ENCODE data around the gene OXSM.
A peak's percentile ranks its signal among the peaks of the same experiment; 100 is the strongest.

The OXSM gene

GRCh38 chr3:25785826-25786225, 4.1 kb upstream of the OXSM start:
- no peak overlapping the region for H3K18ac ChIP-seq (ENCODE audit: low read depth in 1 of 2, low read length in 2 of 2)
- no peak overlapping the region for H2BK5ac ChIP-seq (ENCODE audit: low read depth, low read length, poor library complexity, severe bottlenecking)
- H3K9me3 ChIP-seq (ENCODE audit: control insufficient read depth, low read length) = no peaks in the 10 kb centered on the region
- no peak overlapping the region for H2BK15ac ChIP-seq (ENCODE audit: low read depth, poor library complexity, severe bottlenecking)
- H3K79me1 ChIP-seq (replicated peaks; ENCODE audit: low read length, poor library complexity, severe bottlenecking) = peaks cover 9% of the 10 kb centered on the region
- no peak overlapping the region for H2BK120ac ChIP-seq (ENCODE audit: low read depth, low read length)
- H2BK12ac ChIP-seq (ENCODE audit: low read length in 2 of 2) = no peak overlapping the region
- no peak overlapping the region for H3K4me3 ChIP-seq (ENCODE audit: insufficient read depth in 1 of 2, low read depth in 1 of 2, low read length in 2 of 2)
- 83% methylated on average over 2 of the region's 3 CpGs for WGBS
- H3K4me2 ChIP-seq (ENCODE audit: low read length, poor library complexity, severe bottlenecking) = no peak overlapping the region
- no peak overlapping the region for H3K14ac ChIP-seq (ENCODE audit: low read length in 2 of 2)
- no peak overlapping the region for H4K8ac ChIP-seq (ENCODE audit: low read length)
- no peaks in the 10 kb centered on the region for H3K36me3 ChIP-seq (ENCODE audit: control insufficient read depth in 1 of 2, insufficient read depth in 2 of 2, low read depth in 1 of 2, low read length in 2 of 2)
- no peak for DNase-seq
- H3K4me1 ChIP-seq (ENCODE audit: control insufficient read depth, insufficient read depth, low read depth, low read length) = peaks cover 2% of the 10 kb centered on the region
- H3K27me3 ChIP-seq (ENCODE audit: control insufficient read depth in 1 of 2, insufficient read depth in 1 of 2, low read length in 2 of 2) = no peaks in the 10 kb centered on the region
- H3K4ac ChIP-seq (ENCODE audit: low read depth in 1 of 2, low read length in 2 of 2) = no peak overlapping the region
- no peak overlapping the region for H4K91ac ChIP-seq (ENCODE audit: low read length)
- H2AK5ac ChIP-seq (ENCODE audit: low read length, severe bottlenecking) = no peak overlapping the region
- no peak overlapping the region for H3K23ac ChIP-seq (ENCODE audit: low read length in 2 of 2)
- H3K27ac ChIP-seq (ENCODE audit: low read length, poor library complexity, severe bottlenecking) = no peak overlapping the region
- H2AFZ ChIP-seq (ENCODE audit: low read depth, low read length) = no peak overlapping the region
- no peak overlapping the region for H3K9ac ChIP-seq (ENCODE audit: low read length)

GRCh38 chr3:25787689-25788088, 2.2 kb upstream of the OXSM start:
- H3K18ac ChIP-seq (ENCODE audit: low read depth in 1 of 2, low read length in 2 of 2) = no peak overlapping the region
- H3K14ac ChIP-seq (ENCODE audit: low read length in 2 of 2) = no peak overlapping the region
- no peaks in the 10 kb centered on the region for H3K36me3 ChIP-seq (ENCODE audit: control insufficient read depth in 1 of 2, insufficient read depth in 2 of 2, low read depth in 1 of 2, low read length in 2 of 2)
- H2AK5ac ChIP-seq (ENCODE audit: low read length, severe bottlenecking) = no peak overlapping the region
- no peak overlapping the region for H2AFZ ChIP-seq (ENCODE audit: low read depth, low read length)
- no peak overlapping the region for H3K27ac ChIP-seq (ENCODE audit: low read length, poor library complexity, severe bottlenecking)
- no peak overlapping the region for H3K9ac ChIP-seq (ENCODE audit: low read length)
- H2BK15ac ChIP-seq (ENCODE audit: low read depth, poor library complexity, severe bottlenecking) = no peak overlapping the region
- no peak overlapping the region for H2BK120ac ChIP-seq (ENCODE audit: low read depth, low read length)
- WGBS = 95% methylated on average over 3 of the region's 3 CpGs
- no peak overlapping the region for H3K23ac ChIP-seq (ENCODE audit: low read length in 2 of 2)
- H3K4ac ChIP-seq (ENCODE audit: low read depth in 1 of 2, low read length in 2 of 2) = no peak overlapping the region
- no peak overlapping the region for H3K4me3 ChIP-seq (ENCODE audit: insufficient read depth in 1 of 2, low read depth in 1 of 2, low read length in 2 of 2)
- H2BK5ac ChIP-seq (ENCODE audit: low read depth, low read length, poor library complexity, severe bottlenecking) = no peak overlapping the region
- H3K4me2 ChIP-seq (ENCODE audit: low read length, poor library complexity, severe bottlenecking) = no peak overlapping the region
- no peaks in the 10 kb centered on the region for H3K9me3 ChIP-seq (ENCODE audit: control insufficient read depth, low read length)
- no peak for DNase-seq
- peaks cover 2% of the 10 kb centered on the region for H3K4me1 ChIP-seq (ENCODE audit: control insufficient read depth, insufficient read depth, low read depth, low read length)
- H2BK12ac ChIP-seq (ENCODE audit: low read length in 2 of 2) = no peak overlapping the region
- no peak overlapping the region for H4K8ac ChIP-seq (ENCODE audit: low read length)
- peaks cover 9% of the 10 kb centered on the region for H3K79me1 ChIP-seq (replicated peaks; ENCODE audit: low read length, poor library complexity, severe bottlenecking)
- H3K27me3 ChIP-seq (ENCODE audit: control insufficient read depth in 1 of 2, insufficient read depth in 1 of 2, low read length in 2 of 2) = no peaks in the 10 kb centered on the region
- H4K91ac ChIP-seq (ENCODE audit: low read length) = no peak overlapping the region

- DNase-seq = no peak
- Histone ChIP-seq H3K9ac (ENCODE audit: low read length) (peak overlapping the region; percentile 94), H4K8ac (ENCODE audit: low read length) (no peak overlapping the region), H3K18ac (ENCODE audit: low read depth in 1 of 2, low read length in 2 of 2) (no peak overlapping the region), H3K14ac (ENCODE audit: low read length in 2 of 2) (no peak overlapping the region), H3K4me3 (ENCODE audit: insufficient read depth in 1 of 2, low read depth in 1 of 2, low read length in 2 of 2) (peak overlapping the region in 1 of 2 experiments; percentile 86), H2BK15ac (ENCODE audit: low read depth, poor library complexity, severe bottlenecking) (no peak overlapping the region), H3K79me1 (replicated peaks; ENCODE audit: low read length, poor library complexity, severe bottlenecking) (peaks cover 2% of the 10 kb centered on the region), H2AFZ (ENCODE audit: low read depth, low read length) (no peak overlapping the region), H3K4me1 (ENCODE audit: control insufficient read depth, insufficient read depth, low read depth, low read length) (peaks cover 2% of the 10 kb centered on the region), H3K27ac (ENCODE audit: low read length, poor library complexity, severe bottlenecking) (no peak overlapping the region), H3K9me3 (ENCODE audit: control insufficient read depth, low read length) (no peaks in the 10 kb centered on the region), H3K4me2 (ENCODE audit: low read length, poor library complexity, severe bottlenecking) (no peak overlapping the region), H2BK12ac (ENCODE audit: low read length in 2 of 2) (no peak overlapping the region), H3K27me3 (ENCODE audit: control insufficient read depth in 1 of 2, insufficient read depth in 1 of 2, low read length in 2 of 2) (no peaks in the 10 kb centered on the region), H4K91ac (ENCODE audit: low read length) (no peak overlapping the region), H2AK5ac (ENCODE audit: low read length, severe bottlenecking) (no peak overlapping the region), H2BK5ac (ENCODE audit: low read depth, low read length, poor library complexity, severe bottlenecking) (no peak overlapping the region), H2BK120ac (ENCODE audit: low read depth, low read length) (no peak overlapping the region), H3K4ac (ENCODE audit: low read depth in 1 of 2, low read length in 2 of 2) (no peak overlapping the region), H3K36me3 (ENCODE audit: control insufficient read depth in 1 of 2, insufficient read depth in 2 of 2, low read depth in 1 of 2, low read length in 2 of 2) (peaks cover 0 to 5% of the 10 kb centered on the region in 2 experiments), H3K23ac (ENCODE audit: low read length in 2 of 2) (no peak overlapping the region)
- WGBS = 65% methylated on average over 2 of the region's 2 CpGs
Observed at GRCh38 chr3:25789209-25789595, 688 bp upstream of the OXSM start.

GRCh38 chr3:25801786-25802185, 11.9 kb downstream of the OXSM start:
- no peaks in the 10 kb centered on the region for H3K27me3 ChIP-seq (ENCODE audit: control insufficient read depth in 1 of 2, insufficient read depth in 1 of 2, low read length in 2 of 2)
- H2BK12ac ChIP-seq (ENCODE audit: low read length in 2 of 2) = no peak overlapping the region
- H3K27ac ChIP-seq (ENCODE audit: low read length, poor library complexity, severe bottlenecking) = no peak overlapping the region
- no peaks in the 10 kb centered on the region for H3K36me3 ChIP-seq (ENCODE audit: control insufficient read depth in 1 of 2, insufficient read depth in 2 of 2, low read depth in 1 of 2, low read length in 2 of 2)
- H4K8ac ChIP-seq (ENCODE audit: low read length) = no peak overlapping the region
- H3K23ac ChIP-seq (ENCODE audit: low read length in 2 of 2) = no peak overlapping the region
- no peaks in the 10 kb centered on the region for H3K79me1 ChIP-seq (replicated peaks; ENCODE audit: low read length, poor library complexity, severe bottlenecking)
- H2BK5ac ChIP-seq (ENCODE audit: low read depth, low read length, poor library complexity, severe bottlenecking) = no peak overlapping the region
- H3K4me2 ChIP-seq (ENCODE audit: low read length, poor library complexity, severe bottlenecking) = no peak overlapping the region
- H3K18ac ChIP-seq (ENCODE audit: low read depth in 1 of 2, low read length in 2 of 2) = no peak overlapping the region
- no peak overlapping the region for H2AFZ ChIP-seq (ENCODE audit: low read depth, low read length)
- no peak overlapping the region for H3K4me3 ChIP-seq (ENCODE audit: insufficient read depth in 1 of 2, low read depth in 1 of 2, low read length in 2 of 2)
- no peak overlapping the region for H2BK120ac ChIP-seq (ENCODE audit: low read depth, low read length)
- H3K4me1 ChIP-seq (ENCODE audit: control insufficient read depth, insufficient read depth, low read depth, low read length) = no peaks in the 10 kb centered on the region
- DNase-seq = no peak
- H4K91ac ChIP-seq (ENCODE audit: low read length) = no peak overlapping the region
- H3K4ac ChIP-seq (ENCODE audit: low read depth in 1 of 2, low read length in 2 of 2) = no peak overlapping the region
- no peak overlapping the region for H2AK5ac ChIP-seq (ENCODE audit: low read length, severe bottlenecking)
- H2BK15ac ChIP-seq (ENCODE audit: low read depth, poor library complexity, severe bottlenecking) = no peak overlapping the region
- 90% methylated on average over 2 of the region's 3 CpGs for WGBS
- H3K9ac ChIP-seq (ENCODE audit: low read length) = no peak overlapping the region
- no peaks in the 10 kb centered on the region for H3K9me3 ChIP-seq (ENCODE audit: control insufficient read depth, low read length)
- no peak overlapping the region for H3K14ac ChIP-seq (ENCODE audit: low read length in 2 of 2)

All from mesenchymal stem cell (in vitro differentiated cells and primary cell).